Panc1 (cell line): Measurements from ENCODE around the gene MYL10. TPM values are rescaled to one million over a fixed set of nuclear protein-coding genes. Genes with fewer than 3 reads are reported as not detected.

Source experiments
- ATAC-seq: fragments of 200-7000 bp; cut with Tn5 transposase; 2 replicates; pipeline ENCODE4 v1.9.1; 2020; ENCODE audit warnings: mild to moderate bottlenecking, moderate library complexity
- BruUV-seq: library from RNA; stranded (reverse); fragments of 400-500 nt; replicated peaks from 2 replicates; lab custom pipeline; 2021; lab: Mats Ljungman, UMichigan
- CTCF ChIA-PET: fragments of 300-600 bp; sonication (Branson Sonifier 250); formaldehyde crosslinking; loops from one replicate; lab custom pipeline; 2022; ENCODE audit warnings: antibody characterized with exemption; lab: Charles Lee
- POLR2A ChIA-PET: fragments of 300-600 bp; sonication (Branson Sonifier 250); formaldehyde crosslinking; loops from one replicate; lab custom pipeline; 2022; ENCODE audit warnings: antibody characterized with exemption; lab: Charles Lee
- DNase-seq: peaks from one replicate; pipeline ENCODE4 v3.0.0-alpha.2; 2010; ENCODE audit warnings: low read depth, low spot score
- H3K27ac ChIP-seq: 2 replicates; pipeline ENCODE4 v1.5.1; 2011; ENCODE audit warnings: mild to moderate bottlenecking, low read length, inconsistent platforms
- H3K27me3 ChIP-seq: fragments of 200-500 bp; sonication (Bioruptor generic); 2 replicates; pipeline ENCODE4 v1.6.0; 2014; ENCODE audit warnings: low read length, inconsistent platforms; ENCODE audit not compliant: control insufficient read depth, insufficient read depth
- H3K36me3 ChIP-seq: fragments of 200-500 bp; sonication (Bioruptor generic); 2 replicates; pipeline ENCODE4 v1.5.1; 2014; ENCODE audit warnings: inconsistent platforms, mild to moderate bottlenecking, low read length, moderate library complexity; ENCODE audit not compliant: control insufficient read depth, insufficient read depth
- H3K4me1 ChIP-seq: 2 replicates; pipeline ENCODE4 v1.5.1; 2011; ENCODE audit warnings: inconsistent platforms, mild to moderate bottlenecking, low read length, moderate library complexity; ENCODE audit not compliant: control insufficient read depth, insufficient read depth
- H3K4me3 ChIP-seq, 2 experiments: 2 replicates each; pipeline ENCODE4 v1.5.1; 2011 to 2012; ENCODE audit warnings: low read depth in 2 of 2, low read length in 2 of 2, mild to moderate bottlenecking in 2 of 2, inconsistent platforms in 1 of 2, moderate library complexity in 1 of 2
- H3K9me3 ChIP-seq: fragments of 200-500 bp; sonication (Bioruptor generic); 2 replicates; pipeline ENCODE4 v1.5.1; 2014; ENCODE audit warnings: low read depth, mild to moderate bottlenecking, inconsistent platforms, low read length, moderate library complexity; ENCODE audit not compliant: control insufficient read depth, insufficient read depth
- POLR2AphosphoS5 ChIP-seq: IDR thresholded peaks from 2 replicates; pipeline ENCODE4 v1.6.1; 2012; ENCODE audit warnings: mild to moderate bottlenecking, low read depth, low read length, moderate library complexity
- SIN3A ChIP-seq: IDR thresholded peaks from 2 replicates; pipeline ENCODE4 v1.6.1; 2012; ENCODE audit warnings: low read depth, mild to moderate bottlenecking, low read length, moderate library complexity, borderline replicate concordance; ENCODE audit not compliant: insufficient read depth
- TCF7L2 ChIP-seq: IDR thresholded peaks from 2 replicates; pipeline ENCODE4 v1.6.1; 2011; ENCODE audit warnings: mild to moderate bottlenecking, low read depth, low read length, inconsistent platforms
- in situ Hi-C: cut with HindIII; loops from 2 replicates; pipeline ENCODE4 v1.10.0; 2016; ENCODE audit warnings: low sequenced_read_pairs, low pct_unique_long_range_greater_than_20kb
- intact Hi-C: fragments of 100-400 bp; cut with micrococcal nuclease; formaldehyde crosslinking; loops from one replicate; pipeline ENCODE4 v1.10.0; 2022; ENCODE audit not compliant: unreplicated experiment
- total RNA-seq: library from RNA; stranded (reverse); gene quantifications from one replicate; pipeline ENCODE4 v1.2.1, GENCODE V29; 2021; ENCODE audit not compliant: unreplicated experiment
- TF ChIP-seq, protein P1 (sequence below): fragments of 450-650 bp; IDR thresholded peaks from 2 replicates; pipeline ENCODE4 v1.5.1; 2017; ENCODE audit warnings: mild to moderate bottlenecking
- TF ChIP-seq, protein P2 (sequence below), 2 experiments: IDR thresholded peaks; 2 replicates each; pipeline ENCODE4 v1.6.1; 2011 to 2012; ENCODE audit warnings: low read depth in 2 of 2, control low read depth in 1 of 2, low read length in 1 of 2, mild to moderate bottlenecking in 1 of 2, moderate library complexity in 1 of 2; ENCODE audit not compliant: insufficient read depth in 1 of 2

The MYL10 gene
- total RNA-seq, 1 experiment from 2014 or later: not detected

DNA sequence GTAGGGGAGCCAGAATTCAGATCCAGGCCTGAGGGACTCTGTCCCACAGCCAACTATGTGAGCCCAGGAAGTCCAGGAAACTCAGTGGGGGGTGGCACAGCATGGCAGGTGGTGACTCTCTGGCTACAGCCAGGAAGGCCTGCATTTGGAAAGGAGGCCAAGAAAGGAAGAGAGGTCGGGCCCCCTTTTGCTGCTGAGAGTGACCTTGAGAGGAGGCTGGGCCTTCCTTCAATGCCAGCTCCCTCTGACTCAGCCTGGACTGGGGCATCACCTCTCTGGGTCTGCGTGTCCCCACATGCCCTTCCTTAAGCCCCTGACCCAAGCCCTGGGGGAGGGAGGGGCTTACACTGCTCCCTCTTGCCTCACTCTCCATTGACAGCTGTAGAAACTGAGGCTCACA lies 6.4 kb upstream of the MYL10 start:
- no TSS peak for BruUV-seq
- in situ Hi-C loops: no loop called here
- intact Hi-C loops: no loop called here
- DNase-seq (no peak), ATAC-seq (no peak)
- Histone ChIP-seq H3K27me3 (no peaks in the 10 kb centered on the region), H3K4me1 (peaks cover 9% of the 10 kb centered on the region), H3K4me3 (no peak overlapping the region), H3K27ac (no peak overlapping the region), H3K36me3 (no peaks in the 10 kb centered on the region), H3K9me3 (no peaks in the 10 kb centered on the region)
- TF ChIP-seq TCF7L2: no peak
- TF ChIP-seq, protein P1, sequence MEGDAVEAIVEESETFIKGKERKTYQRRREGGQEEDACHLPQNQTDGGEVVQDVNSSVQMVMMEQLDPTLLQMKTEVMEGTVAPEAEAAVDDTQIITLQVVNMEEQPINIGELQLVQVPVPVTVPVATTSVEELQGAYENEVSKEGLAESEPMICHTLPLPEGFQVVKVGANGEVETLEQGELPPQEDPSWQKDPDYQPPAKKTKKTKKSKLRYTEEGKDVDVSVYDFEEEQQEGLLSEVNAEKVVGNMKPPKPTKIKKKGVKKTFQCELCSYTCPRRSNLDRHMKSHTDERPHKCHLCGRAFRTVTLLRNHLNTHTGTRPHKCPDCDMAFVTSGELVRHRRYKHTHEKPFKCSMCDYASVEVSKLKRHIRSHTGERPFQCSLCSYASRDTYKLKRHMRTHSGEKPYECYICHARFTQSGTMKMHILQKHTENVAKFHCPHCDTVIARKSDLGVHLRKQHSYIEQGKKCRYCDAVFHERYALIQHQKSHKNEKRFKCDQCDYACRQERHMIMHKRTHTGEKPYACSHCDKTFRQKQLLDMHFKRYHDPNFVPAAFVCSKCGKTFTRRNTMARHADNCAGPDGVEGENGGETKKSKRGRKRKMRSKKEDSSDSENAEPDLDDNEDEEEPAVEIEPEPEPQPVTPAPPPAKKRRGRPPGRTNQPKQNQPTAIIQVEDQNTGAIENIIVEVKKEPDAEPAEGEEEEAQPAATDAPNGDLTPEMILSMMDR: no peak
- TF ChIP-seq, protein P2, sequence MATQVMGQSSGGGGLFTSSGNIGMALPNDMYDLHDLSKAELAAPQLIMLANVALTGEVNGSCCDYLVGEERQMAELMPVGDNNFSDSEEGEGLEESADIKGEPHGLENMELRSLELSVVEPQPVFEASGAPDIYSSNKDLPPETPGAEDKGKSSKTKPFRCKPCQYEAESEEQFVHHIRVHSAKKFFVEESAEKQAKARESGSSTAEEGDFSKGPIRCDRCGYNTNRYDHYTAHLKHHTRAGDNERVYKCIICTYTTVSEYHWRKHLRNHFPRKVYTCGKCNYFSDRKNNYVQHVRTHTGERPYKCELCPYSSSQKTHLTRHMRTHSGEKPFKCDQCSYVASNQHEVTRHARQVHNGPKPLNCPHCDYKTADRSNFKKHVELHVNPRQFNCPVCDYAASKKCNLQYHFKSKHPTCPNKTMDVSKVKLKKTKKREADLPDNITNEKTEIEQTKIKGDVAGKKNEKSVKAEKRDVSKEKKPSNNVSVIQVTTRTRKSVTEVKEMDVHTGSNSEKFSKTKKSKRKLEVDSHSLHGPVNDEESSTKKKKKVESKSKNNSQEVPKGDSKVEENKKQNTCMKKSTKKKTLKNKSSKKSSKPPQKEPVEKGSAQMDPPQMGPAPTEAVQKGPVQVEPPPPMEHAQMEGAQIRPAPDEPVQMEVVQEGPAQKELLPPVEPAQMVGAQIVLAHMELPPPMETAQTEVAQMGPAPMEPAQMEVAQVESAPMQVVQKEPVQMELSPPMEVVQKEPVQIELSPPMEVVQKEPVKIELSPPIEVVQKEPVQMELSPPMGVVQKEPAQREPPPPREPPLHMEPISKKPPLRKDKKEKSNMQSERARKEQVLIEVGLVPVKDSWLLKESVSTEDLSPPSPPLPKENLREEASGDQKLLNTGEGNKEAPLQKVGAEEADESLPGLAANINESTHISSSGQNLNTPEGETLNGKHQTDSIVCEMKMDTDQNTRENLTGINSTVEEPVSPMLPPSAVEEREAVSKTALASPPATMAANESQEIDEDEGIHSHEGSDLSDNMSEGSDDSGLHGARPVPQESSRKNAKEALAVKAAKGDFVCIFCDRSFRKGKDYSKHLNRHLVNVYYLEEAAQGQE (IDR thresholded peaks at IDR 0.05; ENCODE audit: insufficient read depth in 1 of 2, low read depth in 2 of 2, low read length in 1 of 2): no peak
- no peak for TF ChIP-seq POLR2AphosphoS5
- no peak for TF ChIP-seq SIN3A
- POLR2A ChIA-PET: interaction anchor here (0.8 kb wide), 1 partner anchor 221 kb away, joined by 10 read pairs; no protein-coding TSS in a partner anchor
- CTCF ChIA-PET: no interaction called here

DNA sequence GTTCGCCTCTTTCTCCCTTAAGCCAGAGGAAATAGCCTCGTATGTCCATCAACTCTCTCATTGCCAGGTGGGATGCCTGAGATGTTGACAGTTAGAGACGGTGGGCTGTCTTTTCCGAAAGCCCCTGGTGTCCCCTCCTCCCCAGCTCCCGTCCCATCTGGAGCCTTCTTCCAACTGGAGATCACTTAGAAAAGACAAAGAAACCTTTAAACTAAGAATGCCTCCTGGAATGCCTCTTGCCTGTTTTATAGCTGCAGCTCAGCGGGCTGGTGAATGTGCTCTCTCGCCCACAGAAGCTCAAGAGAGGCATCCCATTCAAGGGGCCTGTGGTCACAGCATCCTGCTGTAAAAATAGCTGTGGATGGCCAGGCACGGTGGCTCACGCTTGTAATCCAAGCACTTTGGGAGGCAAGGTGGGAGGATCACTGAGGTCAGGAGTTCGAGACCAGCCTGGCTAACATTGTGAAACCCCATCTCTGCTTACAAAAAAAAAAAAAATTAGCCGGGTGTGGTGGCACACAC lies 5.2 kb upstream of the MYL10 start:
- POLR2A ChIA-PET: no interaction called here
- H3K27ac ChIP-seq: no peak overlapping the region
- no TSS peak for BruUV-seq
- ATAC-seq (no peak), DNase-seq (no peak)
- CTCF ChIA-PET: no interaction called here
- H3K9me3 ChIP-seq: no peaks in the 10 kb centered on the region
- TF ChIP-seq, protein P1: no peak
- no peak for TF ChIP-seq TCF7L2
- no peak for TF ChIP-seq POLR2AphosphoS5
- TF ChIP-seq SIN3A: no peak
- TF ChIP-seq, protein P2 (IDR thresholded peaks at IDR 0.05; ENCODE audit: insufficient read depth in 1 of 2, low read depth in 2 of 2, low read length in 1 of 2): no peak
- H3K4me1 ChIP-seq: peaks cover 15% of the 10 kb centered on the region
- in situ Hi-C loops: no loop called here
- intact Hi-C loops: no loop called here
- no peaks in the 10 kb centered on the region for H3K27me3 ChIP-seq
- H3K36me3 ChIP-seq: no peaks in the 10 kb centered on the region
- H3K4me3 ChIP-seq: no peak overlapping the region
